ENCODE results near the gene APOA5.
A peak's percentile ranks its signal among the peaks of the same experiment; 100 is the strongest.
"Not testable (repeated sequence)": the region's sequence is repeated elsewhere in the genome, so short reads cannot be mapped to it uniquely, and the experiment has no call there.

Gene APOA5

GRCh38 chr11:116791813-116792143, at the start of gene APOA5:
Gene APOA5, minus strand, starts transcription at chr11:116791879. Its CDS starts 19 bp downstream, at chr11:116791860.
- Mint-ChIP-seq H3K4me1 (ENCODE audit: low read depth) (peaks cover 25% of the 10 kb centered on the region), H3K36me3 (ENCODE audit: low read depth) (peaks cover 9% of the 10 kb centered on the region), H3K27me3 (no peaks in the 10 kb centered on the region), H3K9me3 (no peaks in the 10 kb centered on the region), H3K4me3 (no peak within 1 kb of the TSS), H3K27ac (no peak within 1 kb of the TSS)
- no peak for DNase-seq

- no peak for DNase-seq
- Mint-ChIP-seq H3K27me3 (no peaks in the 10 kb centered on the region), H3K27ac (peak overlapping the region; percentile 57), H3K36me3 (ENCODE audit: low read depth) (peaks cover 25% of the 10 kb centered on the region), H3K4me1 (ENCODE audit: low read depth) (peaks cover 5% of the 10 kb centered on the region), H3K9me3 (no peaks in the 10 kb centered on the region), H3K4me3 (no peak overlapping the region)
These were observed 49.1 kb upstream of the APOA5 start for GRCh38 chr11:116840746-116841296.

GRCh38 chr11:116840224-116840745, 48.6 kb upstream of the APOA5 start:
- H3K4me1 Mint-ChIP-seq (ENCODE audit: low read depth), result peaks cover 9% of the 10 kb centered on the region
- no peak overlapping the region for H3K4me3 Mint-ChIP-seq
- no peak for DNase-seq
- no peaks in the 10 kb centered on the region for H3K9me3 Mint-ChIP-seq
- H3K27ac Mint-ChIP-seq, result no peak overlapping the region
- no peaks in the 10 kb centered on the region for H3K27me3 Mint-ChIP-seq
- peaks cover 20% of the 10 kb centered on the region for H3K36me3 Mint-ChIP-seq (ENCODE audit: low read depth)

GRCh38 chr11:116838321-116839084, 46.8 kb upstream of the APOA5 start:
- Mint-ChIP-seq H3K9me3 (no peaks in the 10 kb centered on the region), H3K4me1 (ENCODE audit: low read depth) (peaks cover 15% of the 10 kb centered on the region), H3K36me3 (ENCODE audit: low read depth) (peaks cover 7% of the 10 kb centered on the region), H3K27me3 (peaks cover 3% of the 10 kb centered on the region), H3K27ac (peak overlapping the region; percentile 34), H3K4me3 (no peak overlapping the region)
- no peak for DNase-seq

- Mint-ChIP-seq H3K4me3 (no peak within 1 kb of the TSS), H3K4me1 (ENCODE audit: low read depth) (peaks cover 15% of the 10 kb centered on the region), H3K36me3 (ENCODE audit: low read depth) (no peaks in the 10 kb centered on the region), H3K27ac (peak within 1 kb of the TSS; percentile 34), H3K9me3 (no peaks in the 10 kb centered on the region), H3K27me3 (peaks cover 3% of the 10 kb centered on the region)
- DNase-seq, result no peak
These were observed 45.8 kb upstream of the APOA5 start, which contains the start of gene APOA1 for GRCh38 chr11:116837231-116838091. Gene APOA1, minus strand, starts transcription at chr11:116837622. Its CDS starts 235 bp downstream, at chr11:116837387.

GRCh38 chr11:116836632-116836991, 44.9 kb upstream of the APOA5 start:
- no peaks in the 10 kb centered on the region for H3K9me3 Mint-ChIP-seq
- H3K27me3 Mint-ChIP-seq, result peaks cover 3% of the 10 kb centered on the region
- H3K36me3 Mint-ChIP-seq (ENCODE audit: low read depth), result no peaks in the 10 kb centered on the region

GRCh38 chr11:116835791-116836631, 44.3 kb upstream of the APOA5 start:
- no peaks in the 10 kb centered on the region for H3K9me3 Mint-ChIP-seq
- H3K27ac Mint-ChIP-seq, result peak overlapping the region; percentile 47
- H3K27me3 Mint-ChIP-seq, result peaks cover 3% of the 10 kb centered on the region
- peak; percentile 85 for DNase-seq
- H3K36me3 Mint-ChIP-seq (ENCODE audit: low read depth), result no peaks in the 10 kb centered on the region
- peak overlapping the region; percentile 64 for H3K4me3 Mint-ChIP-seq
- H3K4me1 Mint-ChIP-seq (ENCODE audit: low read depth), result peaks cover 15% of the 10 kb centered on the region

More at GRCh38 chr11:116836632-116836991, 44.9 kb upstream of the APOA5 start:
- Mint-ChIP-seq H3K4me1 (ENCODE audit: low read depth) (peaks cover 15% of the 10 kb centered on the region), H3K27ac (no peak overlapping the region), H3K4me3 (no peak overlapping the region)
- no peak for DNase-seq

GRCh38 chr11:116835042-116835772, 43.5 kb upstream of the APOA5 start:
- peaks cover 3% of the 10 kb centered on the region for H3K27me3 Mint-ChIP-seq
- peak overlapping the region; percentile 64 for H3K4me3 Mint-ChIP-seq
- peak overlapping the region; percentile 51 for H3K27ac Mint-ChIP-seq
- no peak for DNase-seq
- H3K36me3 Mint-ChIP-seq (ENCODE audit: low read depth), result no peaks in the 10 kb centered on the region
- peaks cover 15% of the 10 kb centered on the region for H3K4me1 Mint-ChIP-seq (ENCODE audit: low read depth)
- H3K9me3 Mint-ChIP-seq, result no peaks in the 10 kb centered on the region

- H3K27me3 Mint-ChIP-seq; H3K9me3 Mint-ChIP-seq; H3K36me3 Mint-ChIP-seq (ENCODE audit: low read depth); DNase-seq: not testable (repeated sequence)
- H3K4me3 Mint-ChIP-seq, result peak overlapping the region; percentile 2
- H3K4me1 Mint-ChIP-seq (ENCODE audit: low read depth), result peaks cover 15% of the 10 kb centered on the region
- peak overlapping the region; percentile 51 for H3K27ac Mint-ChIP-seq
These were observed 42.9 kb upstream of the APOA5 start for GRCh38 chr11:116834535-116835041.

- H3K4me3 Mint-ChIP-seq, result no peak overlapping the region
- DNase-seq, result no peak
- no peaks in the 10 kb centered on the region for H3K36me3 Mint-ChIP-seq (ENCODE audit: low read depth)
- H3K27me3 Mint-ChIP-seq, result peaks cover 3% of the 10 kb centered on the region
- no peak overlapping the region for H3K27ac Mint-ChIP-seq
- H3K4me1 Mint-ChIP-seq (ENCODE audit: low read depth), result peaks cover 15% of the 10 kb centered on the region
- H3K9me3 Mint-ChIP-seq, result no peaks in the 10 kb centered on the region
These were observed 42.3 kb upstream of the APOA5 start for GRCh38 chr11:116833816-116834534.

GRCh38 chr11:116833491-116833815, 41.8 kb upstream of the APOA5 start:
- H3K36me3 Mint-ChIP-seq (ENCODE audit: low read depth), result no peaks in the 10 kb centered on the region
- no peaks in the 10 kb centered on the region for H3K9me3 Mint-ChIP-seq
- DNase-seq, result no peak
- H3K4me3 Mint-ChIP-seq, result no peak overlapping the region
- peaks cover 15% of the 10 kb centered on the region for H3K4me1 Mint-ChIP-seq (ENCODE audit: low read depth)
- H3K27me3 Mint-ChIP-seq, result peaks cover 3% of the 10 kb centered on the region
- no peak overlapping the region for H3K27ac Mint-ChIP-seq

GRCh38 chr11:116832350-116833290, 40.9 kb upstream of the APOA5 start:
- H3K27ac Mint-ChIP-seq, result no peak overlapping the region

More at GRCh38 chr11:116832350-116833290, 40.9 kb upstream of the APOA5 start:
- DNase-seq, result no peak
- H3K4me3 Mint-ChIP-seq, result no peak overlapping the region
- H3K36me3 Mint-ChIP-seq (ENCODE audit: low read depth), result no peaks in the 10 kb centered on the region
- peaks cover 15% of the 10 kb centered on the region for H3K4me1 Mint-ChIP-seq (ENCODE audit: low read depth)
- H3K9me3 Mint-ChIP-seq, result no peaks in the 10 kb centered on the region
- peaks cover 3% of the 10 kb centered on the region for H3K27me3 Mint-ChIP-seq

All from activated T-cell treated with anti-CD3 and anti-CD28 coated beads, Interleukin-2, amount 50 U/mL, for 24 hours (primary cell).